ENCODE results near the gene YBEY.

Gene YBEY

DNA sequence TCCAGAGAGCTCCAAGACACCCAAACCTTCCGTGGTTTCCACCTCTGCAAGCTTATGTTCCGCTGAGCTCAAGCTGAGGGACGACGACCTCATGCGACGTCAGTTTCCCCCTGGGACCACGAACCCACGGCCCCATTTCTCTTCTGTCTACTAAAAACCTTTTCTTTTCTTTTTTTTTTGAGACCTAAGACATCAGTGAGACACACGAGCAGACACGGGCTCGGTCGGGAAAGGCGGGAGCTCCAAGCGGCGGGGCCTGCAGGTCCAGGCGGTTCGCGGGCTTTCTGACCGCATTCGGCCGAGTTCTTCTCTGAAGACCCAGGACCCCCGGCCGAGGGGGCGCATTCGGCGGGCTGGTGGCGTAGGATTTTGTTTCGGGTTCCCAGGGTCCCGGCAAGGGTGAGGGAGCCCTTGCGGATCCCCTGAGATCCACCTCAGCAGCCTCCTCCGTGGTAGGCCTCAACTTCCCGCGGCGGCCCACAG, 37.1 kb downstream of the YBEY start:
- H3K9ac ChIP-seq (ENCODE audit: insufficient read length, low read depth), result peak overlapping the region; percentile 99
- H3K4me1 ChIP-seq (ENCODE audit: insufficient read depth, insufficient read length), result peaks cover 14% of the 10 kb centered on the region
- no peaks in the 10 kb centered on the region for H3K9me3 ChIP-seq (ENCODE audit: insufficient read depth, low read length)
- DNase-seq (ENCODE audit: low read depth, low spot score), result no peak
- no peaks in the 10 kb centered on the region for H3K27me3 ChIP-seq (ENCODE audit: insufficient read depth, insufficient read length)
- peak overlapping the region; percentile 98 for H3K4me3 ChIP-seq (ENCODE audit: insufficient read length, low read depth)
- H3K36me3 ChIP-seq (ENCODE audit: insufficient read depth, insufficient read length, low read length), result peaks cover 55% of the 10 kb centered on the region
- no peak for TF ChIP-seq ZNF274 (IDR thresholded peaks at IDR 0.05; ENCODE audit: low read depth, low read length)
- TF ChIP-seq SUZ12 (IDR thresholded peaks at IDR 0.05; ENCODE audit: extremely low read depth, insufficient read depth, insufficient read length), result no peak
- TF ChIP-seq YY1 (IDR thresholded peaks at IDR 0.05; ENCODE audit: insufficient read depth, insufficient read length), result no peak

DNA sequence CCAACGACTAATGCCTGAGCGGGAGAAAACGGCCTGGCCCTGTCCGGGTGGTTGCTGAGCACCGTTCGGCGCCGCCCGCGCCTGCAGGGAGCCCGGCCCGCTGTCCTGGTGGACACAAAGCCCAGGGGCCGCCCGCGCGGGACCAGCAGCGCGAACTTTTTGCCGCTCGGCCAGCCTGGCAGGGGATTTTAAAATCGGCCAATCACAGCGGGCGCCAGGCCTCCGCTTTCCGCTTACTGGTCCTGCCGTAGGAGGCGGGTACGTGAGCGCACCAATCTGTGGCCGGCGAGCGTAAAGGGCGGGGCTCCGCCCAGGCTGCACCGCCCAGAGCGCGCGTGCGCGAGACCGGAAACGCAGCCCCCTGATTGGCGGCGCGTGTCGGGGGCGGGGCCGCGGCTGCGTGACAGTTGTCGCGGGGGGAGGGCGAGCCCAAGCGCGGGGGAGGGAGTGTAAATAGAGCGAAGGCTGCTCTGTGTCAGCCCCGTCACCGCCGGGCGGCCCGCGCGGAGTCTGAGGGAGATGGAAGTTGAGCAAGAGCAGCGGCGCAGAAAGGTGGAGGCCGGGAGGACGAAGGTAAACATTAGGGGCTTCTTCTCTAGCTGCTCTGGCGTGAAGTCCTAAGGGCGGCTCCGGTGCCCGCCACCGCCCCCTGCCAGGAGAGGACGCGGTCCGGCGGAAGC, 37.7 kb downstream of the YBEY start, which contains the start of the genes C21orf58 and PCNT:
TSS of gene C21orf58 (minus strand) at position 161 of the 680 bp plus-strand sequence. CDS start 1,132 bp downstream, outside the sequence.
TSS of gene PCNT (plus strand) at position 447 of the 680 bp plus-strand sequence. CDS start at position 520, 73 bp downstream.
- peaks cover 57% of the 10 kb centered on the region for H3K36me3 ChIP-seq (ENCODE audit: insufficient read depth, insufficient read length, low read length)
- TF ChIP-seq SUZ12 (IDR thresholded peaks at IDR 0.05; ENCODE audit: extremely low read depth, insufficient read depth, insufficient read length), result no peak
- TF ChIP-seq YY1 (IDR thresholded peaks at IDR 0.05; ENCODE audit: insufficient read depth, insufficient read length), result no peak
- no peak for TF ChIP-seq ZNF274 (IDR thresholded peaks at IDR 0.05; ENCODE audit: low read depth, low read length)
- H3K9me3 ChIP-seq (ENCODE audit: insufficient read depth, low read length), result no peaks in the 10 kb centered on the region
- no peaks in the 10 kb centered on the region for H3K27me3 ChIP-seq (ENCODE audit: insufficient read depth, insufficient read length)
- peaks cover 8% of the 10 kb centered on the region for H3K4me1 ChIP-seq (ENCODE audit: insufficient read depth, insufficient read length)
- H3K4me3 ChIP-seq (ENCODE audit: insufficient read length, low read depth), result peak within 1 kb of the TSS; percentile 98
- DNase-seq (ENCODE audit: low read depth, low spot score), result peak; percentile 99
- H3K9ac ChIP-seq (ENCODE audit: insufficient read length, low read depth), result peak within 1 kb of the TSS; percentile 99

DNA sequence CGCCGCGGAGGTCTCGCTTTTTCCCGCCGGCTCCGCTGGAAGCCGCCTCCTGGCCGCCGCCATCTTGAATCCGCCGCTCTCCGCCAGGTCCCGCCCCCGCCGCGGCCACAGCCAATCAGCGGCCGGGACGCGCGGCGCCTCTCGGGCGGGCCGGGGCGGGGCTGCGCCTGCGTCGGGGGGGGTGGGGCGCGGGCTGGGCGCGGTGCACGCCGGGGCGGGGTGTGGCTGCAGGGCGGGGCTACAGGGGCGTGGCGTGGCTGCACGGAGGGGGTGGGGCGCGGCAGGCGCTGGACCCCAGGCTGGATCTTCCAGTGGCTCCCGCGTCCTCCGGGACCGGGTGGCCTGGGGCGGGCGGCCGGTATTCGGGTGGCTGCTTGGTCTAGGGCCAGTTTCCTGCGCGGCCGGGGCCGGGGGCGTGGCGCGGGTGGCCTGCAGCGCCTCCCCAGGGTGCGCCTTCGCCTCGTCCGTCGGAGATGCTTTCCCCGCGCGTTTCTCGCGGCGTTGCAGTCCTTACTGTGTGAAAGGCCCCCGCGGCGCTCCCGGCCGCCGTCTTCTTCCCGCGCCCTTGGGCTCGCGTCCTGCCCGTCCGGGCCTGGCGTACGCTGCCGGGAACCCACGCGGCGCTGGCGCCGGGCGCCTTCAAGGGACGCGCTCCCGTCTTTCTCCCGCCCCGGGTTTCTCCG, 38.4 kb downstream of the YBEY start:
- peak; percentile 73 for DNase-seq (ENCODE audit: low read depth, low spot score)
- Histone ChIP-seq H3K27me3 (ENCODE audit: insufficient read depth, insufficient read length) (no peaks in the 10 kb centered on the region), H3K4me1 (ENCODE audit: insufficient read depth, insufficient read length) (peaks cover 4% of the 10 kb centered on the region), H3K36me3 (ENCODE audit: insufficient read depth, insufficient read length, low read length) (peaks cover 58% of the 10 kb centered on the region), H3K9ac (ENCODE audit: insufficient read length, low read depth) (peak overlapping the region; percentile 96), H3K4me3 (ENCODE audit: insufficient read length, low read depth) (peak overlapping the region; percentile 98), H3K9me3 (ENCODE audit: insufficient read depth, low read length) (no peaks in the 10 kb centered on the region)
- TF ChIP-seq YY1 (IDR thresholded peaks at IDR 0.05; ENCODE audit: insufficient read depth, insufficient read length), result peak; percentile 82
- no peak for TF ChIP-seq ZNF274 (IDR thresholded peaks at IDR 0.05; ENCODE audit: low read depth, low read length)

DNA sequence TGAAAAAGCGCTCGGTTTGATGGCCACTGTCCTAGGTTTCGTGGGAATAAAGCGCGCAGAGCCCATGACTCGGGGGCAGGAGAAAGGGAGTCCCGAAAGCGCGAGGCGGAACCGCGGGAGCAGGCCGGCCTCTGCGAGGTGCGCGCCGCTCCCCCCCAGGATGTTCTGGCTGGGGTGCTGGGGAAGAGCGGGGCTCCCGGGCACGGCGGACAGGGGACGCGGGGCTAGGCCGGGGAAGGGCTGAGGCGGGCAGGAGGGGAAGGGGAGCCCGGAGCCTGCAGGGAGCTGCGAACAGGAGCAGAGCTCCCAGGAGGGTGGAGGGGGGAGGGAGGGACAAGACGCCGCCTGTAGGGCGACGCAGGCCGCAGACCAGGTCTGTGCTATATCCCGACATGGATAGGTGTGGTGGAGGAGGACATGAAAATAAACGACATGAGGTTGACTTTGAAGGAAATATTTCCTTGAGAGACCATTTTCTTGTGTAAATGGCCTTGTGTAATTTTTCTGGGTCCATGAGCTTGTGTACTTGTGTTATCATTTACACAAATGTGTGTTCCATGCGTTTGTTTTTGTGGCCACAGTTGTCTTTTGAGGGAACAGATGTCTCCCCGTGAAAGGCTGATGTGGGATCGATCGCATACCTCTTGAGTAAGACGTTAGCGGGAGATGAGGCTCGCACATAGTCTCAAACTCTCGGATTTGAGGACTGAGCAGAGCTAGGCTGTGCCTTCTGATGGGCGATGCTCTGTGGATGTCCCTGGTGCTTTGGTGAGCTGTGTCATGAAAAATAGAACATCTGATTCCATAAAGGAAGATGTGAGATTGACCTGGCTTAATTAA, 39.2 kb downstream of the YBEY start:
- TF ChIP-seq YY1 (IDR thresholded peaks at IDR 0.05; ENCODE audit: insufficient read depth, insufficient read length) (no peak), SUZ12 (IDR thresholded peaks at IDR 0.05; ENCODE audit: extremely low read depth, insufficient read depth, insufficient read length) (no peak), ZNF274 (IDR thresholded peaks at IDR 0.05; ENCODE audit: low read depth, low read length) (no peak)
- peaks cover 65% of the 10 kb centered on the region for H3K36me3 ChIP-seq (ENCODE audit: insufficient read depth, insufficient read length, low read length)
- H3K4me3 ChIP-seq (ENCODE audit: insufficient read length, low read depth), result peak overlapping the region; percentile 84
- no peaks in the 10 kb centered on the region for H3K27me3 ChIP-seq (ENCODE audit: insufficient read depth, insufficient read length)
- peak overlapping the region; percentile 96 for H3K9ac ChIP-seq (ENCODE audit: insufficient read length, low read depth)
- H3K9me3 ChIP-seq (ENCODE audit: insufficient read depth, low read length), result no peaks in the 10 kb centered on the region
- DNase-seq (ENCODE audit: low read depth, low spot score), result peak; percentile 75
- H3K4me1 ChIP-seq (ENCODE audit: insufficient read depth, insufficient read length), result peaks cover 4% of the 10 kb centered on the region

DNA sequence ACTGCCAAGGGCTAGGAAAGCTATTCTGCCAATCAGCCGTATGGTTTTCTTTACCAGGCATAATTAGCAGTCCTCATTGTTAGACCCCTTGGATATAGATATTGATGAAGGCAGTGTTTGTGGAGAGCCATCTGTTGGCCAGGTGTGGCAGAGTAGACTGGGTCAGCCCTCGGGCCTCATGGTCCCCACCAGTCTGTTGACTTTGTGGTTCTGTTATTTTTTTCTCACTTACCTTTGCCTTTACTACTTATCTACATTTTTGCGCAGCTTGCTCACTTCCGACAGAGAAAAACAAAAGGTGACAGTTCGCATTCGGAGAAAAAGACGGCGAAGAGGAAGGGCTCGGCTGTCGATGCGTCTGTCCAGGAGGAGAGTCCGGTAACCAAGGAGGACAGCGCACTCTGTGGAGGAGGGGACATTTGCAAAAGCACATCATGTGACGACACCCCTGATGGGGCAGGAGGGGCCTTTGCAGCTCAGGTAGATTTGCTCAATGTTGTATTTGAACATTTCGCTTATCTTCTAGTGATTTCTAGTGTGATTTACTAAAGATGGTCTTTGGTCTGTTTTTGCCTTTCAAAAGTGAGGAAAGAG, 40.1 kb downstream of the YBEY start:
- Histone ChIP-seq H3K27me3 (ENCODE audit: insufficient read depth, insufficient read length) (no peaks in the 10 kb centered on the region), H3K9me3 (ENCODE audit: insufficient read depth, low read length) (no peaks in the 10 kb centered on the region), H3K4me1 (ENCODE audit: insufficient read depth, insufficient read length) (peaks cover 4% of the 10 kb centered on the region), H3K9ac (ENCODE audit: insufficient read length, low read depth) (peak overlapping the region; percentile 37), H3K4me3 (ENCODE audit: insufficient read length, low read depth) (no peak overlapping the region), H3K36me3 (ENCODE audit: insufficient read depth, insufficient read length, low read length) (peaks cover 67% of the 10 kb centered on the region)
- TF ChIP-seq YY1 (IDR thresholded peaks at IDR 0.05; ENCODE audit: insufficient read depth, insufficient read length), result no peak
- no peak for DNase-seq (ENCODE audit: low read depth, low spot score)

DNA sequence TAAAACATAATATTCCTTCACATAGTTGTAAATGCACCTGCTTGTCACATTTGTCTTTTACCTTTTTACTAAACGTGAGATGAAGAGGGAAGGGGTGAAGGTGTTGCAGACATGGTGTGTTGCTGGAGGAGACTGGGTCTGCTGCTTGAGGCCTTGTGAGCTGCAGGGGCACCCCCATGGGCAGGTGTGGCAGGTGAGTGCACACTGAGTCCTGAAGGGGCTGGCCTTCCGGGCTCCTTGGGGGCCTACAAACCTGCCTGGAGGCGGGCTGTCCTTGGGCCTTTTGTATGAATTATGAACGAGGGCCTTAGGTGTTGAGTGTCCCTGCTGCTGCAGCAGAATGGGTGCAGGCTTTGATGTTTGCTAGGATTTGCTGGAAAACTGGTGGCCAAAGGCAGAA, 41.6 kb downstream of the YBEY start:
- DNase-seq (ENCODE audit: low read depth, low spot score), result no peak
- Histone ChIP-seq H3K4me3 (ENCODE audit: insufficient read length, low read depth) (no peak overlapping the region), H3K9me3 (ENCODE audit: insufficient read depth, low read length) (no peaks in the 10 kb centered on the region), H3K36me3 (ENCODE audit: insufficient read depth, insufficient read length, low read length) (peaks cover 63% of the 10 kb centered on the region), H3K27me3 (ENCODE audit: insufficient read depth, insufficient read length) (no peaks in the 10 kb centered on the region), H3K9ac (ENCODE audit: insufficient read length, low read depth) (no peak overlapping the region), H3K4me1 (ENCODE audit: insufficient read depth, insufficient read length) (peaks cover 4% of the 10 kb centered on the region)
- TF ChIP-seq YY1 (IDR thresholded peaks at IDR 0.05; ENCODE audit: insufficient read depth, insufficient read length) (no peak), ZNF274 (IDR thresholded peaks at IDR 0.05; ENCODE audit: low read depth, low read length) (no peak), SUZ12 (IDR thresholded peaks at IDR 0.05; ENCODE audit: extremely low read depth, insufficient read depth, insufficient read length) (no peak)

Measured in NT2/D1 (cell line).